Left ventricle myocardium inferior (tissue), 1 donor: ENCODE data around the gene SLC40A1. TPM values are rescaled to one million over a fixed set of nuclear protein-coding genes. Genes with fewer than 3 reads are reported as not detected.

ENCODE experiments used
- DNase-seq: peaks from one replicate; pipeline ENCODE4 v3.0.0-alpha.2; 2020
- H3K27ac ChIP-seq: fragments of 200-600 bp; replicated peaks from 2 replicates; pipeline ENCODE4 v1.8.0; 2021
- H3K27me3 ChIP-seq: fragments of 200-600 bp; 2 replicates; pipeline ENCODE4 v1.8.0; 2021; ENCODE audit warnings: low read depth
- H3K36me3 ChIP-seq: fragments of 200-600 bp; 2 replicates; pipeline ENCODE4 v1.8.0; 2021
- H3K4me1 ChIP-seq: fragments of 200-600 bp; 2 replicates; pipeline ENCODE4 v1.8.0; 2021
- H3K4me3 ChIP-seq: fragments of 200-600 bp; 2 replicates; pipeline ENCODE4 v1.8.0; 2021; ENCODE audit warnings: mild to moderate bottlenecking, moderate library complexity
- H3K9me3 ChIP-seq: fragments of 200-600 bp; replicated peaks from 2 replicates; pipeline ENCODE4 v1.8.0; 2021
- intact Hi-C: fragments of 100-400 bp; cut with micrococcal nuclease; formaldehyde crosslinking; loops from one replicate; pipeline ENCODE4 v1.11.0; 2022
- total RNA-seq: library from RNA; stranded (reverse); fragmentation: NEBNext Ultra II Directional; extraction: Animal tissue kit (Norgen Biotek cat#: 25700); gene quantifications from one replicate; pipeline ENCODE4 v1.2.1, GENCODE V29; 2021
- TF ChIP-seq, protein P1 (sequence below): fragments of 200-600 bp; IDR thresholded peaks from 2 replicates; pipeline ENCODE4 v1.8.0; 2021; ENCODE audit warnings: antibody characterized with exemption, mild to moderate bottlenecking, borderline replicate concordance
- donor health status: DM: no; HTN: yes; CAD: no; lungs with severe emphysema.

Gene SLC40A1
- total RNA-seq, 1 donor from 2014 or later = 44.0 TPM

DNA sequence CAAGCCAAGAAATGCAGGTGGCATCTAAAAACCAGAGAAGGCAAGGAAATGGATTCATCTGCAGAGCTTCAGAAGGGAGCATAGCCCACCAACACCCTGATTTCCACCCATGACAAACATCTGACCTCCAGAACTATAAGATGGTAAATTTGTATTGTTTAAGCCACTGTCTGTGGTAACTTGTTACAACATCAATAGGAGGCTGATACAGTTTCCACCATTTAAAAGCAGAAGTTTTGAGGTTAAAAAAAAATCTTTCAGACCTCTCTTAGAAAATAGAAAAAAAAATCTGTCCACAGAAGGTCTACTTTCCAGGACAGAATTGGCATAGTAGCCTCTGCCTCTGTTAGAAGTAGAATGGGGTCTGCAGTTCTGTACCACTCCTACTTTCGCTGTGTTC lies 37.2 kb downstream of the SLC40A1 start:
- no peaks in the 10 kb centered on the region for H3K27me3 ChIP-seq
- no peak for DNase-seq
- H3K9me3 ChIP-seq = no peaks in the 10 kb centered on the region
- no peak overlapping the region for H3K4me3 ChIP-seq
- TF ChIP-seq, protein P1, sequence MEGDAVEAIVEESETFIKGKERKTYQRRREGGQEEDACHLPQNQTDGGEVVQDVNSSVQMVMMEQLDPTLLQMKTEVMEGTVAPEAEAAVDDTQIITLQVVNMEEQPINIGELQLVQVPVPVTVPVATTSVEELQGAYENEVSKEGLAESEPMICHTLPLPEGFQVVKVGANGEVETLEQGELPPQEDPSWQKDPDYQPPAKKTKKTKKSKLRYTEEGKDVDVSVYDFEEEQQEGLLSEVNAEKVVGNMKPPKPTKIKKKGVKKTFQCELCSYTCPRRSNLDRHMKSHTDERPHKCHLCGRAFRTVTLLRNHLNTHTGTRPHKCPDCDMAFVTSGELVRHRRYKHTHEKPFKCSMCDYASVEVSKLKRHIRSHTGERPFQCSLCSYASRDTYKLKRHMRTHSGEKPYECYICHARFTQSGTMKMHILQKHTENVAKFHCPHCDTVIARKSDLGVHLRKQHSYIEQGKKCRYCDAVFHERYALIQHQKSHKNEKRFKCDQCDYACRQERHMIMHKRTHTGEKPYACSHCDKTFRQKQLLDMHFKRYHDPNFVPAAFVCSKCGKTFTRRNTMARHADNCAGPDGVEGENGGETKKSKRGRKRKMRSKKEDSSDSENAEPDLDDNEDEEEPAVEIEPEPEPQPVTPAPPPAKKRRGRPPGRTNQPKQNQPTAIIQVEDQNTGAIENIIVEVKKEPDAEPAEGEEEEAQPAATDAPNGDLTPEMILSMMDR = no peak
- H3K36me3 ChIP-seq = no peaks in the 10 kb centered on the region
- no peak overlapping the region for H3K27ac ChIP-seq
- peaks cover 26% of the 10 kb centered on the region for H3K4me1 ChIP-seq
- intact Hi-C loops = no loop called here

DNA sequence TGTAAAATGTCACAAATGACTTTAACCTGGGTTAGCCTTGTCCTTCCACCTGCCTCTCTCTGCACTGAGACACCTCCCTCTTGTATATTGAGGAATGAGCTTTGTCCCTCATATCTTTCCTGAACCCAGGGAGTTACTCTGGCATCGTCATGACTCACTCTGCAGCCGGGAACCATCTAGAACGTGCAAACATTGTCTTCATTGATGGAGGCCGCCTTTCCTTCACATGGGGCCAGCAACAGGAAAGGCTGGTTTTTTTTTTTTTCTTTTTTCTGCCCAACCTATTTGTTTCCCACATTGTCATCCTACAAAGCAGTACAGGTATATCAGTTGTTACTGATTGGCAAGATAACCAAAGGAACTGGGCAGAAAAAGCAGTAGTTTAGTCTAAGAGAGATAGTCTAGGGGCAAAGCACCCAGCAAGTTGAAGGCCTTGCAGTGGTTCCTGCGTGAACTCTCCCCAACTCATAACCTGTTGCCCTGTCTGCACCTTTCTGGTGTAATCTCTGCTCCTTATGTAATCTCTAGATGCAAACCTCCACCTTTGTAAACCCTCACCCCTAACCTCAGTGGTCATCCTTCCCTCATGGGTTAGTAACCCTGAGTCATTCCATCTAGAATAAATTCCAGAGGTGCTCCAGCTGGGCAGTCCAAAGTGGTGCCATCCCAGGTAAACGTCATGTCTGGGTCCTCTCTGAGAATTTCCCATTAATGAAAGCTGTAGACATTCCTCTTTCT lies 38.3 kb downstream of the SLC40A1 start:
- H3K36me3 ChIP-seq = no peaks in the 10 kb centered on the region
- no peaks in the 10 kb centered on the region for H3K9me3 ChIP-seq
- no peaks in the 10 kb centered on the region for H3K27me3 ChIP-seq
- peaks cover 20% of the 10 kb centered on the region for H3K4me1 ChIP-seq
- no peak overlapping the region for H3K4me3 ChIP-seq
- DNase-seq = no peak
- TF ChIP-seq, protein P1 = no peak
- H3K27ac ChIP-seq = no peak overlapping the region
- intact Hi-C loops = no loop called here

DNA sequence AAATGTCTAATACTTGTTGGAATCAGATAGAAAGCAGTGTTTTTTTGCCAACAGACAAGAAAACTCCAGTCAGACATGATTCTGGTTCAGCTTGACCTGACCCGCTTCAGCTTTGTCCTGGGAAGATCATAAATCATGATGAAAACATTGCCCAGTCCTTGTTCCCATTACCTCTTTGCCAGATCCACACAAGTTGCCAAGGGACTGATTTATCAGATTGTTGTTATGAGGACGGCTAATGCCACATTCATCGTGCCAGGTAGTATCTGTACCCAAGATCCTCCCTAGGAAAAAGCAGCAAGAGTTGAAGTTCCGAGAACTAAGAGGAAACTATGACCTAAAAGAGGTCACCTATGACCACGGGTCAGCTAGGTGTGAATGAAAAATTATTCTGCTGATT lies 39.0 kb downstream of the SLC40A1 start:
- intact Hi-C loops = no loop called here
- H3K36me3 ChIP-seq = no peaks in the 10 kb centered on the region
- peaks cover 20% of the 10 kb centered on the region for H3K4me1 ChIP-seq
- H3K9me3 ChIP-seq = no peaks in the 10 kb centered on the region
- DNase-seq = no peak
- H3K4me3 ChIP-seq = no peak overlapping the region
- no peaks in the 10 kb centered on the region for H3K27me3 ChIP-seq
- TF ChIP-seq, protein P1 = no peak
- no peak overlapping the region for H3K27ac ChIP-seq

DNA sequence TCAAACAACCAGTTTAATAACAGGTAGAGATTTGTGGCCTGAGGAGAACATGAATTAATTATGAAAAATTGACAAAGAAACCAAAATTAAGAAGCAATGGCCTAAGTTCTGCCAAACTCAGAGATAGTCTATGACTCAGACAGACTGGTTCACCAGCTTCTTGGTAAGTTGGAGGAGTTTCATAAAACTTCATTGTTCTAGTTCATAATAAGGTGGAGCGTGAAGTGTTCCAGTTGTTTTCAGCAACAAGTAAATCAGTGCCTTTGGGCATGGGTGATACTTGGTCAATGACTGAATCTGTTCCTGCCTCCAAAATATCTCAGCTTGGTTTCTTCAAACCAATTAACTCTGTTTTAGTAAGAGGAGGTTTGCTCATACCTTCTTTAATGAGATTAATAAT lies 40.0 kb downstream of the SLC40A1 start:
- H3K4me3 ChIP-seq = no peak overlapping the region
- no peaks in the 10 kb centered on the region for H3K27me3 ChIP-seq
- DNase-seq = no peak
- peaks cover 16% of the 10 kb centered on the region for H3K4me1 ChIP-seq
- intact Hi-C loops = no loop called here
- H3K27ac ChIP-seq = no peak overlapping the region
- H3K9me3 ChIP-seq = no peaks in the 10 kb centered on the region
- TF ChIP-seq, protein P1 = no peak
- no peaks in the 10 kb centered on the region for H3K36me3 ChIP-seq

DNA sequence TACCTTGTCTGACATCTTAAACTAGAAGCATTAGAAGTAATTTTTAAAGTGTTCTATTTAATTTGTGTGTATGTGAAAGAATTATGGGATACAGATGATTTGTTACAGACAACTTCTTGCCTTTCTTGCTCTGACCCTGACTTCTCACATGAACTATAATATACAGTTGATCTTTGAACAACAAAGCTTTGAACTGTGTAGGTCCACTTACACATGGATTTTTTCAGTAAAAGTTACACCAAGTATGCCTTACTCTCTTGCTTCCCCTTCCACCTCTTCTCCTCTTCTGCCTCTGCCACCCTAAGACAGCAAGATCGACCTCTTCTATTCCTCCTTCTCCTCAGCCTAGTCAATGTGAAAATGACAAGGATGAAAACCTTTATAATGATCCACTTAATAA lies 42.2 kb downstream of the SLC40A1 start:
- peaks cover 6% of the 10 kb centered on the region for H3K4me1 ChIP-seq
- no peak overlapping the region for H3K27ac ChIP-seq
- TF ChIP-seq, protein P1 = no peak
- intact Hi-C loops = no loop called here
- no peaks in the 10 kb centered on the region for H3K27me3 ChIP-seq
- no peak for DNase-seq
- no peaks in the 10 kb centered on the region for H3K36me3 ChIP-seq
- no peak overlapping the region for H3K4me3 ChIP-seq
- no peaks in the 10 kb centered on the region for H3K9me3 ChIP-seq
